ENCODE measurements around the gene FBXL13. TPM values are rescaled to one million over a fixed set of nuclear protein-coding genes. Genes with fewer than 3 reads are reported as not detected.

The FBXL13 gene
- total RNA-seq, 1 experiment from 2014 or later = 0.18 TPM

- Histone ChIP-seq H3K9me3 (replicated peaks) (no peaks in the 10 kb centered on the region), H3K27me3 (replicated peaks) (no peaks in the 10 kb centered on the region), H3K4me3 (no peak overlapping the region), H3K27ac (no peak overlapping the region), H3K4me1 (replicated peaks) (peaks cover 60% of the 10 kb centered on the region), H3K36me3 (no peaks in the 10 kb centered on the region)
- no peak for DNase-seq (ENCODE audit: low read depth in 1 of 2, low spot score in 2 of 2)
Observed at GRCh38 chr7:102869195-102869594, 205.4 kb downstream of the FBXL13 start.

DNA sequence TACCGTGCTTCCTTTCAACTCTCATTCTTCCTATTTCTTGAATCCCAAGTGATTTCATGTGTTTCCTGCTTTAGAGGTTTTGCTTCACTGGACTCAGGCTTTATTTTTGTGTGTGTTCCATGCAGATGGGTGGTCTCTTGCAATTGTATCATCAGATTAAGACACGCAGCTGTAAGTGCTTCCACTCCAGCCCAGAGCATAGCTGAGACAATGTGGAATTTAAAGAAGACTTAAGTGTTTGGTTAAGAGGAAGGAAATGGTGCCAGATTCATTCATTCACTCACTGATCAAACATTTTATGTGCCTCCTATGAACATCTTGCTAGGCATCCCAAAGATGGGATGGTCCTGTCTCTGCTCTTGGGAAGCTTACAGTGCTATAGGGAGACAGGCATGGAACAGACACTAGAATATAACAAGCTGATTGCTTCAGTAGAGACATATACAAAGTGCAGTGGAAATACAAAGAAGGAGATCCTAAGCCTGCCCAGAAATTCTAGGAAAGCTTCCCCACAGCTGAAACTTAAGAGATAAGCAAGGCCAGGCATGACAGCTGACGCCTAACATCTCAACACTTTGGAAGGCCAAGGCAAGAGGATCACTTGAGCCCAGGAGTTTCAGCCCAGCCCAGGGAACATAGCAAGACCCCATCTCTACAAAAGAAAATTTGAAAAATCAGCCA, 207.9 kb downstream of the FBXL13 start:
- Histone ChIP-seq H3K27ac (peak overlapping the region; percentile 86), H3K4me3 (no peak overlapping the region), H3K36me3 (no peaks in the 10 kb centered on the region), H3K4me1 (replicated peaks) (peaks cover 53% of the 10 kb centered on the region), H3K9me3 (replicated peaks) (no peaks in the 10 kb centered on the region), H3K27me3 (replicated peaks) (no peaks in the 10 kb centered on the region)
- DNase-seq (ENCODE audit: low read depth in 1 of 2, low spot score in 2 of 2) = peak; percentile 80 to 88

DNA sequence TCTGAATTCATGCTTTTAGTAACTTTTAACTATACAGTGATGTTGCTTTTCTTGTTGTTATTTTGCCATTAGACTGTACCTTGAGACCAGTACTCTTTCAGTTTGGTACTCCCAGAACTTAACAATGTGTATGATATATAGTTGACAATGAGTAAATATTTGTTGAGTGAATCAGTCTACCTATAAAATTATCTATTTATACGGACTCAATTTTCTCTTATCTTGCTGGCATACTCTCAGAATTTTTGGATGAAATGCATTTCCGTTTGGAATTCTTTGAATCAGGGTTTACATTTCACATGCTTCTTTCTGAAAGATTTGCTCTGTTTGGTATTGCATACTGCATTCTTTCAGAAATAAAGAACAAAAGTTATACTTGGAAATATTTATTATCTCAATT, 209.6 kb downstream of the FBXL13 start:
- no peaks in the 10 kb centered on the region for H3K27me3 ChIP-seq (replicated peaks)
- peaks cover 57% of the 10 kb centered on the region for H3K4me1 ChIP-seq (replicated peaks)
- DNase-seq (ENCODE audit: low read depth in 1 of 2, low spot score in 2 of 2) = peak in 1 of 2 experiments; percentile 59
- no peaks in the 10 kb centered on the region for H3K36me3 ChIP-seq
- no peaks in the 10 kb centered on the region for H3K9me3 ChIP-seq (replicated peaks)
- H3K27ac ChIP-seq = peak overlapping the region; percentile 86
- no peak overlapping the region for H3K4me3 ChIP-seq

DNA sequence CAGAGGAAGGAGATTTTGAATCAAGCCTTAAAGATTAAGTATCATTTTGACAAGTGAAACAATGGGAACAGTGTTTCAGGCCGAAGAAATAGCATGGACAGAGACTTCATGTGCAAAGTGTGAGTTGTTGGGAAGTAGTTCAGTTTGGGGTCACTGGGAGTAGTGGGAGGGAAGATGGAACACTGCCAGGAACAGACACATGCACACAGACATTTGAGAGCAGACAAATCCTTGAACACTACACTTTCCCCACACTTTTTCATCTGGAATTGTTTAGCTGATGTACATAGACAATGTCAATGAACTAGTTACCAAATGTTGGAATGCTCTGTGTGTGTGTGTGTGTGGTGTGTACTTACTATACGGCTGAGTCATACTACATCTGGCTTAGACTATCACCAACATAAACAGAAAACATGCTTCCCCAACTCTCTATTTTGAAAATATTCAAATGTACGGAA, 214.2 kb downstream of the FBXL13 start:
- H3K27me3 ChIP-seq (replicated peaks) = no peaks in the 10 kb centered on the region
- no peaks in the 10 kb centered on the region for H3K9me3 ChIP-seq (replicated peaks)
- H3K27ac ChIP-seq = peak overlapping the region; percentile 29
- peak; percentile 71 to 83 for DNase-seq (ENCODE audit: low read depth in 1 of 2, low spot score in 2 of 2)
- H3K4me3 ChIP-seq = no peak overlapping the region
- peaks cover 54% of the 10 kb centered on the region for H3K4me1 ChIP-seq (replicated peaks)
- H3K36me3 ChIP-seq = no peaks in the 10 kb centered on the region

DNA sequence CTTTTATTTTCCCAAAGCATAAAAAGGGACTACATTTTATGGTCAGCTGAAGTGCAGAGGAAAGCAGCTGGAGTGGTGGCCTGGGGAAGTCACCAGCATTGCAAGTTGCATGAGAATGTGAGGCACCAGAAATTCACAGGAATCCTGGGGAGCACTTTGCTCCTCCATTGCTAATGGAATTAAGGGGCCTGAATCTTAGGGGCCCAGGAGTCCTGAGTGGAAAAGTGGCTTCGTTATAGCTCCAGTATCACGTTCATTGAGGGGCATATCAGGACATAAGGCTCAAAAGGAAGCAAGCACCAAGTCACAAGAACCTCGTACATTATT, 214.8 kb downstream of the FBXL13 start:
- peak overlapping the region; percentile 29; the same call in 1 of the 2 replicates for H3K27ac ChIP-seq
- peaks cover 48% of the 10 kb centered on the region for H3K4me1 ChIP-seq (replicated peaks)
- DNase-seq (ENCODE audit: low read depth in 1 of 2, low spot score in 2 of 2) = no peak
- no peaks in the 10 kb centered on the region for H3K27me3 ChIP-seq (replicated peaks)
- no peaks in the 10 kb centered on the region for H3K36me3 ChIP-seq
- H3K9me3 ChIP-seq (replicated peaks) = no peaks in the 10 kb centered on the region
- no peak overlapping the region for H3K4me3 ChIP-seq

GRCh38 chr7:102859084-102859798, 215.4 kb downstream of the FBXL13 start:
- H3K27me3 ChIP-seq (replicated peaks) = no peaks in the 10 kb centered on the region
- DNase-seq (ENCODE audit: low read depth in 1 of 2, low spot score in 2 of 2) = no peak
- H3K36me3 ChIP-seq = no peaks in the 10 kb centered on the region
- no peak overlapping the region for H3K4me3 ChIP-seq
- H3K9me3 ChIP-seq (replicated peaks) = no peaks in the 10 kb centered on the region
- peaks cover 43% of the 10 kb centered on the region for H3K4me1 ChIP-seq (replicated peaks)
- no peak overlapping the region for H3K27ac ChIP-seq

GRCh38 chr7:102856036-102856435, 218.6 kb downstream of the FBXL13 start:
- peaks cover 24% of the 10 kb centered on the region for H3K4me1 ChIP-seq (replicated peaks)

DNA sequence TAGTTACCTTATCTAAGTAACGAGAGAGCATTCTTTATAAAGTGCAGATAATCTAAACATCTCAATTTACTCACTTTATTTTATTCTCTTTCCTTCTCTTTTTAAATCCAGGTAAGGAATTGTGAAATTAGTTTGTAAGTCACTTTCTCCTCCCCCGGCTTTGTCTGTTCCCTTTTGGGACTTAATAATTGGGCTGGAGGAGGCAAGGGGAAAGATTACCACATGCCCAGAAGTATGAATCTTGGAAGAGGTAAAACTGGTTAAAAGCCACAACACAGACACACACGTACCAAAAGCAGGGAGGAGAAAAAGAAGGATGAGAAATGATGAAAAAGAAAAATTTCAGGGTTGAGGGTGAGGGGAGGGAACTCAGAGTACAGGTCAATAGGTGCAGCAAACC, 225.1 kb downstream of the FBXL13 start:
- Histone ChIP-seq H3K27me3 (replicated peaks) (no peaks in the 10 kb centered on the region), H3K4me3 (no peak overlapping the region), H3K4me1 (replicated peaks) (no peaks in the 10 kb centered on the region), H3K27ac (no peak overlapping the region), H3K36me3 (no peaks in the 10 kb centered on the region), H3K9me3 (replicated peaks) (no peaks in the 10 kb centered on the region)
- DNase-seq (ENCODE audit: low read depth in 1 of 2, low spot score in 2 of 2) = no peak

More at GRCh38 chr7:102856036-102856435, 218.6 kb downstream of the FBXL13 start:
- H3K27me3 ChIP-seq (replicated peaks) = no peaks in the 10 kb centered on the region
- no peaks in the 10 kb centered on the region for H3K9me3 ChIP-seq (replicated peaks)
- DNase-seq (ENCODE audit: low read depth in 1 of 2, low spot score in 2 of 2) = no peak
- H3K36me3 ChIP-seq = no peaks in the 10 kb centered on the region
- H3K4me3 ChIP-seq = no peak overlapping the region
- H3K27ac ChIP-seq = no peak overlapping the region

- H3K27ac ChIP-seq = no peak overlapping the region
- no peak for DNase-seq (ENCODE audit: low read depth in 1 of 2, low spot score in 2 of 2)
- H3K4me1 ChIP-seq (replicated peaks) = no peaks in the 10 kb centered on the region
- H3K36me3 ChIP-seq = no peaks in the 10 kb centered on the region
- no peaks in the 10 kb centered on the region for H3K9me3 ChIP-seq (replicated peaks)
- H3K27me3 ChIP-seq (replicated peaks) = no peaks in the 10 kb centered on the region
- H3K4me3 ChIP-seq = no peak overlapping the region
Observed at GRCh38 chr7:102849079-102849478, 225.5 kb downstream of the FBXL13 start.

- H3K9me3 ChIP-seq (replicated peaks) = no peaks in the 10 kb centered on the region
- no peak for DNase-seq (ENCODE audit: low read depth in 1 of 2, low spot score in 2 of 2)
Observed at GRCh38 chr7:102845346-102845745, 229.2 kb downstream of the FBXL13 start.

DNA sequence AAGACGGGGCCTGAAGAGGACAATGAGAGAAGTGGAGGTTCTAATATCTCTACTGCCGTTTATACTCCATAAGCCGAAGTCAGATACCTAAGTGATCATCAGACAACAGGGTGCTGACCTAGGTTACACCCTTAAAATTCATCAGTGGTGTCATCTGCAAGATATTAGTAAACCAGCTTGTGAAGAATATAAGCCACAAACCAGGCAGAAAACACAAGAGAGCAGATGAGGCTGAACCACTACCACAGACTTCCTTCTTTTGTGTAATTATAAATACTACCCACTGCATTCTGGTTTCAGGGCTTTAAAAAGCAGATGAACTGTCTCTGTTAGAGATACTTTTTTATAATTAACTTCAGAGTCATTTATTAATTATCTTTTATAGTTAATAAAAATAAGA, 230.7 kb downstream of the FBXL13 start:
- Histone ChIP-seq H3K36me3 (no peaks in the 10 kb centered on the region), H3K4me1 (replicated peaks) (peaks cover 11% of the 10 kb centered on the region), H3K27ac (no peak overlapping the region), H3K27me3 (replicated peaks) (no peaks in the 10 kb centered on the region), H3K9me3 (replicated peaks) (no peaks in the 10 kb centered on the region), H3K4me3 (no peak overlapping the region)
- no peak for DNase-seq (ENCODE audit: low read depth in 1 of 2, low spot score in 2 of 2)

More at GRCh38 chr7:102845346-102845745, 229.2 kb downstream of the FBXL13 start:
- no peaks in the 10 kb centered on the region for H3K27me3 ChIP-seq (replicated peaks)
- peaks cover 10% of the 10 kb centered on the region for H3K4me1 ChIP-seq (replicated peaks)
- no peak overlapping the region for H3K4me3 ChIP-seq
- H3K27ac ChIP-seq = no peak overlapping the region
- no peaks in the 10 kb centered on the region for H3K36me3 ChIP-seq

DNA sequence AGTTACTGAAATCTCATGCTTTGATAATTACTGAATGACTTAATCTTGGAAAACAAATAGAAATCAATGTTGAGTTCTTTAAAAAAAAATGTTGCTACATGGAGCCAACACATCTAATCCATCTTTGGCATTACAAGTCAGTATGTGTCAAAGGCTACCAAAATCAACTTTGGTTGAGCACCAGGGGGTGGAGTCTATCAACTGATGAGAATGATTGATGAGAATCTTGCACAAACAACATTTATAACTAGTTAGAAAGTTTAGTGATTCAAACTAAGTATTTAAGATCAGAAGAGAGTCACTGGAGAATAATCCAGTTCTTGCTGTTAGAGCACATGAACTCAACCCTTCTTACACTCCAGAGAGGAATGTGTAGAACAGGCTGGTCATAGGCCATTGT, 232.3 kb downstream of the FBXL13 start:
- no peaks in the 10 kb centered on the region for H3K36me3 ChIP-seq
- no peak overlapping the region for H3K4me3 ChIP-seq
- H3K4me1 ChIP-seq (replicated peaks) = peaks cover 12% of the 10 kb centered on the region
- no peaks in the 10 kb centered on the region for H3K9me3 ChIP-seq (replicated peaks)
- H3K27ac ChIP-seq = no peak overlapping the region
- no peak for DNase-seq (ENCODE audit: low read depth in 1 of 2, low spot score in 2 of 2)
- H3K27me3 ChIP-seq (replicated peaks) = no peaks in the 10 kb centered on the region

GRCh38 chr7:102841290-102841689, 233.3 kb downstream of the FBXL13 start:
- no peaks in the 10 kb centered on the region for H3K9me3 ChIP-seq (replicated peaks)
- no peaks in the 10 kb centered on the region for H3K27me3 ChIP-seq (replicated peaks)
- H3K27ac ChIP-seq = no peak overlapping the region
- peaks cover 22% of the 10 kb centered on the region for H3K4me1 ChIP-seq (replicated peaks)
- H3K4me3 ChIP-seq = no peak overlapping the region
- DNase-seq (ENCODE audit: low read depth in 1 of 2, low spot score in 2 of 2) = no peak
- H3K36me3 ChIP-seq = no peaks in the 10 kb centered on the region

DNA sequence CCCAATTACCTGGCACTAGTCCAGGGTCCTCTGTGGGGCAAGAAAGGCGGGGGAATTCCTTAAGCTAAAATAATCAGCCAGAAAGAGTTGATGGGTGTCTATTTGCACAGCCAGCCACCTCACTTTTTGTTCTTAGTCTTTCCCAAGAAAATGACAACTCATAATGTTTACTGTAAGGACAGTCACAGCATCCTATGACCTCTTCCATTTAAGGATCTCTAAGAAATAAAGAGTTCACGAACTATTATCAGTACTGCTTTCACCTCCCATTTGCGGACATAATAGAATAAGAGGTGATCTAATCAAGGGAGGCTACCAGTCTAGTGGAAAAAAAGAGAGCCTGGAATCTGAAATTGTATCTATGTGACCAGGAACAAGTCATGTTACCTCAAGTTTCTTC, 234.2 kb downstream of the FBXL13 start:
- H3K27ac ChIP-seq = no peak overlapping the region
- H3K4me1 ChIP-seq (replicated peaks) = peaks cover 29% of the 10 kb centered on the region
- H3K27me3 ChIP-seq (replicated peaks) = no peaks in the 10 kb centered on the region
- DNase-seq (ENCODE audit: low read depth in 1 of 2, low spot score in 2 of 2) = no peak
- H3K36me3 ChIP-seq = no peaks in the 10 kb centered on the region
- no peaks in the 10 kb centered on the region for H3K9me3 ChIP-seq (replicated peaks)
- H3K4me3 ChIP-seq = no peak overlapping the region
